Liver (tissue), 2 donors: ENCODE measurements around the gene GLT1D1.

Experiments
- FOXA1 ChIP-seq: IDR thresholded peaks from 2 replicates; pipeline ENCODE4 v1.6.1; 2016; ENCODE audit warnings: antibody characterized with exemption
- TF ChIP-seq, protein P1 (sequence below): fragments of 150-350 bp; IDR thresholded peaks from 2 replicates; pipeline ENCODE4 v1.5.1; 2017; ENCODE audit warnings: improper control_type of control experiment, low read depth, low read length; ENCODE audit not compliant: missing input control
- donor health status: healthy.

GRCh38 chr12:128940090-128940888 is 87.0 kb downstream of the GLT1D1 start:
- TF ChIP-seq, protein P1, sequence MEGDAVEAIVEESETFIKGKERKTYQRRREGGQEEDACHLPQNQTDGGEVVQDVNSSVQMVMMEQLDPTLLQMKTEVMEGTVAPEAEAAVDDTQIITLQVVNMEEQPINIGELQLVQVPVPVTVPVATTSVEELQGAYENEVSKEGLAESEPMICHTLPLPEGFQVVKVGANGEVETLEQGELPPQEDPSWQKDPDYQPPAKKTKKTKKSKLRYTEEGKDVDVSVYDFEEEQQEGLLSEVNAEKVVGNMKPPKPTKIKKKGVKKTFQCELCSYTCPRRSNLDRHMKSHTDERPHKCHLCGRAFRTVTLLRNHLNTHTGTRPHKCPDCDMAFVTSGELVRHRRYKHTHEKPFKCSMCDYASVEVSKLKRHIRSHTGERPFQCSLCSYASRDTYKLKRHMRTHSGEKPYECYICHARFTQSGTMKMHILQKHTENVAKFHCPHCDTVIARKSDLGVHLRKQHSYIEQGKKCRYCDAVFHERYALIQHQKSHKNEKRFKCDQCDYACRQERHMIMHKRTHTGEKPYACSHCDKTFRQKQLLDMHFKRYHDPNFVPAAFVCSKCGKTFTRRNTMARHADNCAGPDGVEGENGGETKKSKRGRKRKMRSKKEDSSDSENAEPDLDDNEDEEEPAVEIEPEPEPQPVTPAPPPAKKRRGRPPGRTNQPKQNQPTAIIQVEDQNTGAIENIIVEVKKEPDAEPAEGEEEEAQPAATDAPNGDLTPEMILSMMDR: no peak
- TF ChIP-seq FOXA1: no peak
